ENCODE data around the gene STARD9. TPM values are rescaled to one million over a fixed set of nuclear protein-coding genes. Genes with fewer than 3 reads are reported as not detected.

Gene STARD9
- total and polyA plus RNA-seq, 2 of the 13 experiments (the other 11 are each of a cell fraction or from before 2014, with no cell fraction given) = 5.3 to 7.5 TPM

DNA sequence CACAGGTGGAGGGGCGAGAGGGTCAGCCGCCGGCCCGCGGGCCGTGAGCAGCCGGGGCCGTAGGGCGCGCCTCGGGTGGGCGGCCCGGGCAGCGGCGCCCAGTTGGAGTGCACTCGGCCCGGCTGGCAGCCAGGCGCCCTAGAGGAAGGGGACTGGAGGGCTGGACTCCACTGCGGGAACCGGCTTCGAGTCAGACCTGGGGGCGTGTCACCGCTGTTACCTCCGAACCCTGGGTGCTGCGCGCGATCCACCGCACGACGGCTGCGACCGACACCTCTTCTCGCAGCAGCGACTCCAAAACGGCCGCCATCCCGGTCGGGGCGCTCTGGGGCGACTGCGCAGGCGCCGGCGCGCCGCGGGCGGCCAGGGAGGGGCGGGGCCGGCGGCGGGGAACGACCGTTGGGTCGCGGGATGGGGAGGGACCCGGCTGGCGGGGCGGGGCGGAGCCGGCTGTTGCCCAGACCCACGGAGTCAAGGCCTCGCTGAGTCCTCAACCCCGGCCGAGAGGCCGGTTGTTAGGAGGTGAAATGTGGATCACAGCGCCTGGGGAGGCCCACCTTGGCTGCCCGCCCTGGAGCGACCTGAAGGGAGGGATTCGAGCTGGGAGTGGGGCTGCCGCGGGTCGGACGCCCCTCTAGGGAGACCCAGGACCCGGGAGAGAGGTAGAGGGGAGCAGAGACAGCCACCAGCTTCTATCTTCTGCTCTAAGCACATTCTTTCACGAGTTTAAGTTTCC is 161.6 kb downstream of the STARD9 start, which contains the start of gene CDAN1 (continued):
- peak; percentile 52; the same call in 1 of the 2 replicates for TF ChIP-seq SP5 (CRISPR knock-in tag; IDR thresholded peaks at IDR 0.05; ENCODE audit: borderline replicate concordance, low read depth)
- TF ChIP-seq, protein P1, sequence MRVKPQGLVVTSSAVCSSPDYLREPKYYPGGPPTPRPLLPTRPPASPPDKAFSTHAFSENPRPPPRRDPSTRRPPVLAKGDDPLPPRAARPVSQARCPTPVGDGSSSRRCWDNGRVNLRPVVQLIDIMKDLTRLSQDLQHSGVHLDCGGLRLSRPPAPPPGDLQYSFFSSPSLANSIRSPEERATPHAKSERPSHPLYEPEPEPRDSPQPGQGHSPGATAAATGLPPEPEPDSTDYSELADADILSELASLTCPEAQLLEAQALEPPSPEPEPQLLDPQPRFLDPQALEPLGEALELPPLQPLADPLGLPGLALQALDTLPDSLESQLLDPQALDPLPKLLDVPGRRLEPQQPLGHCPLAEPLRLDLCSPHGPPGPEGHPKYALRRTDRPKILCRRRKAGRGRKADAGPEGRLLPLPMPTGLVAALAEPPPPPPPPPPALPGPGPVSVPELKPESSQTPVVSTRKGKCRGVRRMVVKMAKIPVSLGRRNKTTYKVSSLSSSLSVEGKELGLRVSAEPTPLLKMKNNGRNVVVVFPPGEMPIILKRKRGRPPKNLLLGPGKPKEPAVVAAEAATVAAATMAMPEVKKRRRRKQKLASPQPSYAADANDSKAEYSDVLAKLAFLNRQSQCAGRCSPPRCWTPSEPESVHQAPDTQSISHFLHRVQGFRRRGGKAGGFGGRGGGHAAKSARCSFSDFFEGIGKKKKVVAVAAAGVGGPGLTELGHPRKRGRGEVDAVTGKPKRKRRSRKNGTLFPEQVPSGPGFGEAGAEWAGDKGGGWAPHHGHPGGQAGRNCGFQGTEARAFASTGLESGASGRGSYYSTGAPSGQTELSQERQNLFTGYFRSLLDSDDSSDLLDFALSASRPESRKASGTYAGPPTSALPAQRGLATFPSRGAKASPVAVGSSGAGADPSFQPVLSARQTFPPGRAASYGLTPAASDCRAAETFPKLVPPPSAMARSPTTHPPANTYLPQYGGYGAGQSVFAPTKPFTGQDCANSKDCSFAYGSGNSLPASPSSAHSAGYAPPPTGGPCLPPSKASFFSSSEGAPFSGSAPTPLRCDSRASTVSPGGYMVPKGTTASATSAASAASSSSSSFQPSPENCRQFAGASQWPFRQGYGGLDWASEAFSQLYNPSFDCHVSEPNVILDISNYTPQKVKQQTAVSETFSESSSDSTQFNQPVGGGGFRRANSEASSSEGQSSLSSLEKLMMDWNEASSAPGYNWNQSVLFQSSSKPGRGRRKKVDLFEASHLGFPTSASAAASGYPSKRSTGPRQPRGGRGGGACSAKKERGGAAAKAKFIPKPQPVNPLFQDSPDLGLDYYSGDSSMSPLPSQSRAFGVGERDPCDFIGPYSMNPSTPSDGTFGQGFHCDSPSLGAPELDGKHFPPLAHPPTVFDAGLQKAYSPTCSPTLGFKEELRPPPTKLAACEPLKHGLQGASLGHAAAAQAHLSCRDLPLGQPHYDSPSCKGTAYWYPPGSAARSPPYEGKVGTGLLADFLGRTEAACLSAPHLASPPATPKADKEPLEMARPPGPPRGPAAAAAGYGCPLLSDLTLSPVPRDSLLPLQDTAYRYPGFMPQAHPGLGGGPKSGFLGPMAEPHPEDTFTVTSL (CRISPR knock-in tag; IDR thresholded peaks at IDR 0.05; ENCODE audit: borderline replicate concordance) = no peak

DNA sequence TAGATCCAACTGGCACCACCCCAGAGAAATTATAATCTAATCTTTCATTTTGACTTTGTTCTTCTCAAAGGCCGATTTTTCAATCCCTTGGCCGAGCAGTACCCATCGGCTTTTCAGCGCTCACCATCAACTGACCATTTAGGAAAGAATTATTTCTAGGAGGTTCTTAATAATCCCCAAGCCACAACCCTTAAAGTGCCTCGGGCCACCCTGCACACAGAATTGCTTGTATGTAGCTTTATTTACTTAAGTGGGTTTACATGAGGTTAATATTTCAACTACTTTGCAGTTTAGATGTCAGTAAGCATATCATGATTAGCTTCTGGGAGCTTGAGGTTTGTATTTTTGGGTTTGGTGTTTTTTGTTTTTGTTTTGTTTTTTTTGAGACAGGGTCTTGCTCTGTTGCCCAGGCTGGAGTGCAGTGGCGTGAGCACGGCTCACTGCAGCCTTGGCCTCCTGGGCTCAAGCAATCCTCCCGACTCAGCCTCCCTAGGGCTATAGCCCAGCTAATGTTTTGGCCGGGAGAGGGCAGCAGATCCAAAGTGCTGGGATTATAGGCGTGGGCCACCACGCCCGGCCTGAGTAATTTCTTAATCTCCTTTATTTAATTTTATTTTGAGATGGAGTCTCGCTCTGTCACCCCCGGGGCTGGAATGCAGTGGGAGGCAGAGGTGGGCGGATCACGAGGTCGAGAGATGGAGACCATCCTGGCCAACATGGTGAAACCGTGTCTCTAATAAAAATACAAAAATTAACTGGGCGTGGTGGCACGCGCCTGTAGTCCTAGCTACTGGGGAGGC is 162.3 kb downstream of the STARD9 start:
- Histone ChIP-seq H4K20me1 (ENCODE audit: insufficient read depth, low read length) (0 out of 2 replicates have a peak, but pooled peaks cover 2% of the 10 kb centered on the region), H2AFZ (ENCODE audit: low read length) (no peak overlapping the region), H3K4me1 (ENCODE audit: insufficient read depth, low read length) (peaks cover 21% of the 10 kb centered on the region), H3K4me2 (ENCODE audit: low read depth, low read length) (peak overlapping the region; percentile 80), H3K79me2 (ENCODE audit: insufficient read depth, low read length) (peaks cover 12% of the 10 kb centered on the region), H3K27me3 (ENCODE audit: control insufficient read depth in 1 of 2, insufficient read depth in 2 of 2, low read length in 2 of 2) (no peaks in the 10 kb centered on the region), H3K9ac (ENCODE audit: insufficient read depth, low read depth, low read length) (peak overlapping the region; percentile 82), H3K36me3 (replicated peaks in 1 of 2; ENCODE audit: control insufficient read depth in 1 of 2, insufficient read depth in 2 of 2, low read length in 2 of 2) (peaks cover 7 to 28% of the 10 kb centered on the region in 2 experiments), H3K4me3 (replicated peaks in 1 of 3; ENCODE audit: insufficient read depth in 1 of 3, low read depth in 2 of 3, low read length in 3 of 3) (peak overlapping the region; percentile 76 to 94 (median 86)), H3K27ac (ENCODE audit: extremely low read length, insufficient read depth, low read length) (peak overlapping the region; percentile 81), H3K9me3 (ENCODE audit: low read length) (no peaks in the 10 kb centered on the region)
- POLR2A ChIA-PET = no interaction called here
- DNase-seq (ENCODE audit: low spot score) (peak; percentile 32), FAIRE-seq (peak; percentile 4), ATAC-seq (peak; percentile 58)
- in situ Hi-C loops (cut with HindIII; ENCODE audit: extremely low pct_ligation_motif_present, low pct_unique_long_range_greater_than_20kb) (loop anchor here (5.0 kb wide), 1 partner anchor 185 kb away; the partner anchor contains the start of gene TTBK2), intact Hi-C loops (cut with micrococcal nuclease; ENCODE audit: unreplicated experiment) (loop anchor here (1.0 kb wide), 1 partner anchor 189 kb away; no protein-coding TSS in a partner anchor)
- TSS peak; percentile 83 for BruUV-seq (replicated peaks)
- 55% methylated on average over 21 of the region's 21 CpGs for WGBS (ENCODE audit: low lambda C conversion rate)
- CTCF ChIA-PET (ENCODE audit: low intra/inter-chr PET ratio, low total read pairs) = interaction anchor here (3.3 kb wide), 1 partner anchor 189 kb away, joined by 22 read pairs; no protein-coding TSS in a partner anchor
- no peak for TF ChIP-seq ZNF34 (CRISPR knock-in tag; IDR thresholded peaks at IDR 0.05; ENCODE audit: borderline replicate concordance)
- TF ChIP-seq HNF1A (IDR thresholded peaks at IDR 0.05; ENCODE audit: low read depth) = no peak
- TF ChIP-seq HNF1A (CRISPR knock-in tag; IDR thresholded peaks at IDR 0.05; ENCODE audit: borderline replicate concordance) = no peak
- no peak for TF ChIP-seq ZNF557 (CRISPR knock-in tag; IDR thresholded peaks at IDR 0.05)
- TF ChIP-seq CTCF (CRISPR knock-in tag; IDR thresholded peaks at IDR 0.05) = peak; percentile 78
